Upper lobe of right lung (tissue), 1 donor: Measurements from ENCODE around the gene ADGRD1. TPM values are rescaled to one million over a fixed set of nuclear protein-coding genes. Genes with fewer than 3 reads are reported as not detected.

ENCODE experiments used
- ATAC-seq: fragments of 200-7000 bp; cut with Tn5 transposase; one replicate; pipeline ENCODE4 v1.9.1; 2020; ENCODE audit warnings: mild to moderate bottlenecking, moderate library complexity
- DNase-seq: peaks from one replicate; pipeline ENCODE4 v3.0.0-alpha.2; 2020
- H3K27ac ChIP-seq: fragments of 200-600 bp; one replicate; pipeline ENCODE4 v1.8.0; 2022
- H3K27me3 ChIP-seq: fragments of 200-600 bp; one replicate; pipeline ENCODE4 v1.8.0; 2022; ENCODE audit warnings: mild to moderate bottlenecking
- H3K36me3 ChIP-seq: fragments of 200-600 bp; one replicate; pipeline ENCODE4 v1.8.0; 2022
- H3K4me1 ChIP-seq: fragments of 200-600 bp; one replicate; pipeline ENCODE4 v1.8.0; 2022
- H3K4me3 ChIP-seq: fragments of 200-600 bp; one replicate; pipeline ENCODE4 v1.8.0; 2022; ENCODE audit warnings: mild to moderate bottlenecking
- H3K9me3 ChIP-seq: fragments of 200-600 bp; one replicate; pipeline ENCODE4 v1.8.0; 2022
- intact Hi-C: fragments of 100-400 bp; cut with DNase I; formaldehyde crosslinking; loops from one replicate; pipeline ENCODE4 v1.11.0; 2022
- total RNA-seq: library from RNA; stranded (reverse); fragmentation: NEBNext Ultra II Directional; extraction: Animal tissue kit (Norgen Biotek cat#: 25700); gene quantifications from one replicate; pipeline ENCODE4 v1.2.1, GENCODE V29; 2021
- TF ChIP-seq, protein P1 (sequence below): fragments of 200-600 bp; IDR thresholded peaks from one replicate; pipeline ENCODE4 v1.8.0; 2022; ENCODE audit warnings: antibody characterized with exemption
- donor health status: DM: no; HTN: yes; CAD: no; lungs with severe emphysema.

Gene ADGRD1
- total RNA-seq, 1 donor from 2014 or later: 113 TPM

- H3K9me3 ChIP-seq: no peaks in the 10 kb centered on the region
- no peak overlapping the region for H3K4me3 ChIP-seq
- no peaks in the 10 kb centered on the region for H3K27me3 ChIP-seq
- no peaks in the 10 kb centered on the region for H3K4me1 ChIP-seq
- no peaks in the 10 kb centered on the region for H3K36me3 ChIP-seq
- TF ChIP-seq, protein P1, sequence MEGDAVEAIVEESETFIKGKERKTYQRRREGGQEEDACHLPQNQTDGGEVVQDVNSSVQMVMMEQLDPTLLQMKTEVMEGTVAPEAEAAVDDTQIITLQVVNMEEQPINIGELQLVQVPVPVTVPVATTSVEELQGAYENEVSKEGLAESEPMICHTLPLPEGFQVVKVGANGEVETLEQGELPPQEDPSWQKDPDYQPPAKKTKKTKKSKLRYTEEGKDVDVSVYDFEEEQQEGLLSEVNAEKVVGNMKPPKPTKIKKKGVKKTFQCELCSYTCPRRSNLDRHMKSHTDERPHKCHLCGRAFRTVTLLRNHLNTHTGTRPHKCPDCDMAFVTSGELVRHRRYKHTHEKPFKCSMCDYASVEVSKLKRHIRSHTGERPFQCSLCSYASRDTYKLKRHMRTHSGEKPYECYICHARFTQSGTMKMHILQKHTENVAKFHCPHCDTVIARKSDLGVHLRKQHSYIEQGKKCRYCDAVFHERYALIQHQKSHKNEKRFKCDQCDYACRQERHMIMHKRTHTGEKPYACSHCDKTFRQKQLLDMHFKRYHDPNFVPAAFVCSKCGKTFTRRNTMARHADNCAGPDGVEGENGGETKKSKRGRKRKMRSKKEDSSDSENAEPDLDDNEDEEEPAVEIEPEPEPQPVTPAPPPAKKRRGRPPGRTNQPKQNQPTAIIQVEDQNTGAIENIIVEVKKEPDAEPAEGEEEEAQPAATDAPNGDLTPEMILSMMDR: no peak
- peak; percentile 82 for DNase-seq
- peak; percentile 69 for ATAC-seq
- no peak overlapping the region for H3K27ac ChIP-seq
- intact Hi-C loops: no loop called here
Measured at GRCh38 chr12:131035245-131035681, 81.6 kb downstream of the ADGRD1 start.

GRCh38 chr12:131038159-131038558 lies 84.5 kb downstream of the ADGRD1 start:
- no peak overlapping the region for H3K4me3 ChIP-seq
- H3K4me1 ChIP-seq: no peaks in the 10 kb centered on the region
- no peaks in the 10 kb centered on the region for H3K36me3 ChIP-seq
- no peaks in the 10 kb centered on the region for H3K9me3 ChIP-seq
- ATAC-seq (no peak), DNase-seq (no peak)
- no peaks in the 10 kb centered on the region for H3K27me3 ChIP-seq
- TF ChIP-seq, protein P1: no peak
- no peak overlapping the region for H3K27ac ChIP-seq
- intact Hi-C loops: no loop called here

- Histone ChIP-seq H3K4me3 (no peak overlapping the region), H3K4me1 (no peaks in the 10 kb centered on the region), H3K27ac (no peak overlapping the region), H3K9me3 (no peaks in the 10 kb centered on the region), H3K36me3 (no peaks in the 10 kb centered on the region), H3K27me3 (no peaks in the 10 kb centered on the region)
- TF ChIP-seq, protein P1: no peak
- intact Hi-C loops: no loop called here
- DNase-seq (peak; percentile 51), ATAC-seq (no peak)
Measured at GRCh38 chr12:131038961-131039950, 85.5 kb downstream of the ADGRD1 start.

DNA sequence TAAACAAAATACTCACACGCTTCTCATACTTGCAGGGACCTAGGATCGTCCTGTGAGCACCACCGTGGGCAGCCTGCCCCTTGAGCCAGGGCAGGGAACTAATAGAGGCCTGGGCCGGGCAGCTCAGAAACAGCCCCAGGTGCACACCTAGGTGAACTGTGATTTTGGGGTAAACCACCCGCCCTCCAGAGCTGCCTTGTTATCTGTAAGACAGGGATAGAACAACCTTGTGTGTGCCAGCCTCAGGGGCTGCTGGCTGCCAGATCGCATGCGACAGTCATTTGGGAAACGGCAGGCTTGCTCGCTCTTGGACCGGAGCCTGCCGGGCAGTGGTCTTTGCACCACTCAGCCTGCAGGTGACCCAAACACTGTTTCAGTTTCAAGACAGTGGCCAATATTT lies 86.8 kb downstream of the ADGRD1 start:
- ATAC-seq (no peak), DNase-seq (peak; percentile 59)
- no peak overlapping the region for H3K4me3 ChIP-seq
- no peaks in the 10 kb centered on the region for H3K27me3 ChIP-seq
- no peaks in the 10 kb centered on the region for H3K9me3 ChIP-seq
- TF ChIP-seq, protein P1: no peak
- no peak overlapping the region for H3K27ac ChIP-seq
- intact Hi-C loops: no loop called here
- no peaks in the 10 kb centered on the region for H3K4me1 ChIP-seq
- no peaks in the 10 kb centered on the region for H3K36me3 ChIP-seq

- Histone ChIP-seq H3K27me3 (no peaks in the 10 kb centered on the region), H3K27ac (no peak overlapping the region), H3K4me3 (no peak overlapping the region), H3K9me3 (no peaks in the 10 kb centered on the region), H3K4me1 (no peaks in the 10 kb centered on the region), H3K36me3 (no peaks in the 10 kb centered on the region)
- no peak for ATAC-seq
- TF ChIP-seq, protein P1: no peak
- DNase-seq: peak; percentile 49
- intact Hi-C loops: no loop called here
Measured at GRCh38 chr12:131041216-131041967, 87.7 kb downstream of the ADGRD1 start.
